ENCODE data around the gene STEEP1. TPM values are rescaled to one million over a fixed set of nuclear protein-coding genes. Genes with fewer than 3 reads are reported as not detected.

Gene STEEP1
- 28.1 TPM for polyA plus RNA-seq (2012; ENCODE audit: insufficient read depth, insufficient read length)

DNA sequence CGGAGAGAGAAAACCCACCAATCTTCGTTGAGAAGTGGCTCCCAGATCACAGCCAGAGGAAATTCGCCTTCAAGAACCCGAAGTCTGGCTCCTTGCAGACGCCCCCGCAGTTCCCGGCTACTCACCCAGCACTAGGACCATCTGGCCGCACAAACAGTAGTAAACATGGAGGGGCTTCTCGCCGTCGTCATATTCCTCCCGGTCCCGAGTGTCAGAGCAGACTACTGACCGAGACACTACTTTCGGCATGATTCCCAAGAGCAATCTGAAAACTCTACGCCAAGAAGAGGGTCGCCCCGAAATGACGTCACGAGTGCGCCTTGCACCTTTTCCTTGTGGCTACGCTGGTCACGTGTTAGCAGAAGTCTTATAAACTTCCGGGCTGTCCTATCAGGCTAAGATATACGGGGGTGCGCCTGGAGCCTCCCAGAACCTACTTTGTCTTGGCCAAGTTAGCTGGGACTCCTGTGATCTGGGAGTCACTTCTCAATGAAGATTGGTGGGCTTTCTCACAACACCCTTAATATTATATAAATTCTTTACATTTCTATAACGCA, at the start of gene STEEP1:
Gene STEEP1 (minus strand): TSS at position 303 of the 557 bp plus-strand sequence. CDS start 54 bp downstream, at position 249.
- H3K4me3 ChIP-seq (ENCODE audit: low read length) = peak within 1 kb of the TSS; percentile 72
- peak; percentile 93 for DNase-seq (ENCODE audit: low read depth, low spot score)

- no peak overlapping the region for H3K4me3 ChIP-seq (ENCODE audit: low read length)
- no peak for DNase-seq (ENCODE audit: low read depth, low spot score)
Observed at GRCh38 chrX:119614776-119615175, 49.6 kb upstream of the STEEP1 start.

DNA sequence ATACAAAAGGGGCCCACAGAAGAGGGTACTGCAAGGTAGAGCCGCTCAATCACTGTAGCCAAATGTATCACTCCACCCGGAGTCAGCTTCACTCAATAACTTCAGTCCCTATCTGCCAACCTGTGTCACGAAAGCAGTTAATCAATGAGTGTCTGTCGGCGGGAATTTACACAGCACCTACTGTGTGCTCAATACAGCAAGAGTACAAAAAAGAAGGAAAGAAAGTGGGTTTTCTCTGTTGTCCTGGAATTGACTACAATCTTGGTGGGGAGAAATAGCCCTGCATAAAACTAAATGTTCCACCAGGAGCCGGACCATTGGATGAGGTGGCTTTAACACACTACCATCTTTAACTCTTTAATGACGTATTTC, 41.8 kb upstream of the STEEP1 start:
- DNase-seq (ENCODE audit: low read depth, low spot score) = no peak
- H3K4me3 ChIP-seq (ENCODE audit: low read length) = peak overlapping the region; percentile 79; the same call in 1 of the 2 replicates

DNA sequence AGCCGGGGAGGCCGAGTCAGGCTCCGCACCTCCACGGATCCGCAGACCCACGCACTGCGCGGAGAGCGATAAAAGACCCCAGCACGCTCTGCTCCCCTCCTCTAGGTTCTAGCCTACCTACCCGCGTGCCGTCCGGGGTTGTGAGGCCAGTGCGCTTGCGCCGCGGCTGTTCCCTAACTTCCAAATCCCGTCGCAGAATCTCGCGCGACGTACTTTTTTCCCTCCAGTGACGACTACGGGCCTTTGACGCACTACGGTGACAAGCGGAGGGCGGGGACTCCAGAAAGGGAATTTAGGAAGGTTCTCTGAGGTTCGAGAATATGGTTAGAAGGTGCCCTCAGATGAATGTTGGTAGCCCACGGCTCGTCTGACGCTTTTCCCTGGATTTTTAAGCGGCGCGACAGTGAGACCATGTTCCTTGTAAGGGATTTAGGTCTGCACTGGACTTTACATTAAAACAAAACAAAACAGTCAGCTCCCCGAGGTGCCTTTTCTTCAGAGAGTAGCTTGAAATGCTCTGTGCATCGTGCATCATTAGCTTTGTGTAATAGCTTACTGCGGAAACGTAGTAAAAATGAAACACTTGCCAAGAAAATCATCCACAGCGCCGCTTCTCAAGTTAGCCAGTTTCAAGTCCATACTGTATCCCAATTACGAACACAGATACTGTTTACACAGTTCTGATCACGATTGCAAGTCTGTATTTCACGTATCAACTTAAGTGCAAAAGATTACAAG, 41.2 kb upstream of the STEEP1 start, which contains the start of gene NKRF:
Gene NKRF (minus strand): TSS at position 145 of the 738 bp plus-strand sequence.
- H3K4me3 ChIP-seq (ENCODE audit: low read length) = peak within 1 kb of the TSS; percentile 79
- DNase-seq (ENCODE audit: low read depth, low spot score) = peak; percentile 87

- no peak for DNase-seq (ENCODE audit: low read depth, low spot score)
- peak overlapping the region; percentile 79 for H3K4me3 ChIP-seq (ENCODE audit: low read length)
Observed at GRCh38 chrX:119605464-119606279, 40.5 kb upstream of the STEEP1 start.

- no peak for DNase-seq (ENCODE audit: low read depth, low spot score)
- peak overlapping the region; percentile 79 for H3K4me3 ChIP-seq (ENCODE audit: low read length)
Observed at GRCh38 chrX:119604766-119605463, 39.7 kb upstream of the STEEP1 start.

DNA sequence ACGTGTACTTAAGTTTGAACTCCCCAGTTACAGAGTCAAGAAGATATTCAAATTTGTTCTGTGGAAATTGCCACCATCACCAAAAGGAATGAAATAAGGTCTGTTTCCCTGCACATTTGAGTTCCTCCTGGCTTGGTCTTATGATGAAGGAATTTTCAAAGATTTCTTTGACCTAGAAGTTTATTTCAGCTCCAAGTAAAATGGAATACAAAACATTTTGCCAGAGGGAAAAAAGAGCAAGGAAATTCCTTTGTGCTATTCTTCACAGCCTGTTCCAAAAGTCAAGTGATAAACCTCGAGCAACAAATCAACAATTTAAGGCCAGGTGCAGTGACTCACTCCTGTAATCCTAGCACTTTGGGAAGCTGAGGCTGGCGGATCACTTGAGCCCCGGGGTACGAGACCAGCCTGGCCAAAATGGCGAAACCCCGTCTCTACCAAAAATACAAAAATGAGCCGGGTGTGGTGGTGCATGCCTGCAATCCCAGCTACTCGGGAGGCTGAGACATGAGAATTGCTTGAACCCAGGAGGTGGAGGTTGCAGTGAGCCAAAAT, 37.6 kb upstream of the STEEP1 start:
- H3K4me3 ChIP-seq (ENCODE audit: low read length) = no peak overlapping the region
- no peak for DNase-seq (ENCODE audit: low read depth, low spot score)

DNA sequence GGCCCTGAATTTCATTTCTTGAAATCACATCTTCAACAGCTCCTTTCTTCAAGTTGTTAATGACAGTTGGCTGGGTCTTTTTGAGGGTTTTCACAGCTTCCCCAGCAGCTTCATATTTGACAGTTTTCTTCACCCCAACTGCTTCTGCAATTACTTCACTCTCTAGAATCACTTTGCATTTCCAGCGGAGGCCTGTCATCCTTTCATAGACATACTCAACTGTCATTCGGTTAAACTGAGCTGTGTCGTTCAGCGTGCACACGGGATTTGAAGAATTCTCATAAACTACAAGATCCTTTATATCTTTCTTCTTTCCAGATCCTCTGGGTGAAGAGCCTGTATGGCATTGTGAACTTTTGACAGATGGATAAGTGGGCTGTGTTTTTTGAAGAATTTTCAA, 24.6 kb upstream of the STEEP1 start:
- DNase-seq (ENCODE audit: low read depth, low spot score) = no peak
- H3K4me3 ChIP-seq (ENCODE audit: low read length) = no peak overlapping the region

DNA sequence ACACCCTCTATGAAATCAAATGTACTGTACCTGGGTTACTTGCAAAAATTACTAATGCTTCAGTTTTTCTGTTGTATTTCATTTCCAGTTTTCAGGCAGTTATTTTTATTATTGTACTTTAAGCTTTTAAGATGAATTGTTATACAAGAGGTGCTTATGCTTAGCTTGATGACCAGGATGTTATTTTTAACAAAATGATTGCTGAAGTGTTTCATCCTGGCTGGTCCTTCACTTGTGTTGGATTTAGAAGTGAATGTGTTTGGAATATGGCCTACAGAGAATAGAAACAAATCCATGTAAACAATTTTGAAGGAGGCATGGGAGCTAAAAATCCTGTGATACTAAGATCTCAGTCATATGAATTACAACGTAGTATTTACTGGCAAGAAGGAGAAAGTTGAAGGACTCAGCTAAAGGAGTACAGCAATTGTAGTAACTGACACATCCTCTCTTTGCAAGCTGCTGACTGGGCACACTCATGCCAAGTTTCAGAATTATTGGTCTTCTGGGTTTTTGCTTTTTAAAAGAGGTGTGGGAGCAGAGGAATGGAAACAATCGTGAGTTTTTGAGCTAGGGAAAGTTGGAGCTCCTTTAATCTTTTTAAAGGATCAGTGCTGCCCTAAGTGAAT, 18.3 kb upstream of the STEEP1 start:
- no peak overlapping the region for H3K4me3 ChIP-seq (ENCODE audit: low read length)
- DNase-seq (ENCODE audit: low read depth, low spot score) = no peak

DNA sequence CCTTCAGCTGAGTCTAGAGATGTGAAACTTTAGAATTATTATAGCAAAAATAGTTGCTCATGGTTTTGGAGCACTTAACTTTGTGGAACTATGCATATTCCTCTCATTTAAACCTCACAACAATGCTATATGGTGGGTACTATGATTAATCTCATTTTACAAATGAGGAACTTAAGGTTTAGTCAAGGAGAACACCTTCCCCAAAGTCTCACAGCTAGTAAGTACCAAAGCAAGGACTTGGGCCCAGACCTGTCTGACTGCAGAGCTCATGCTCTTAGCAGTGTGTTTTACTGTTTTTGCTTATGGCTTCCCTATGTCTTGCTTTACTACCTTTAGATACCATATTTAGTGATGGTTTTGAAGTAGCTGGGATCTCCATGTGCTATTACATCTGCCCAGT, 14.2 kb upstream of the STEEP1 start:
- no peak overlapping the region for H3K4me3 ChIP-seq (ENCODE audit: low read length)
- no peak for DNase-seq (ENCODE audit: low read depth, low spot score)

DNA sequence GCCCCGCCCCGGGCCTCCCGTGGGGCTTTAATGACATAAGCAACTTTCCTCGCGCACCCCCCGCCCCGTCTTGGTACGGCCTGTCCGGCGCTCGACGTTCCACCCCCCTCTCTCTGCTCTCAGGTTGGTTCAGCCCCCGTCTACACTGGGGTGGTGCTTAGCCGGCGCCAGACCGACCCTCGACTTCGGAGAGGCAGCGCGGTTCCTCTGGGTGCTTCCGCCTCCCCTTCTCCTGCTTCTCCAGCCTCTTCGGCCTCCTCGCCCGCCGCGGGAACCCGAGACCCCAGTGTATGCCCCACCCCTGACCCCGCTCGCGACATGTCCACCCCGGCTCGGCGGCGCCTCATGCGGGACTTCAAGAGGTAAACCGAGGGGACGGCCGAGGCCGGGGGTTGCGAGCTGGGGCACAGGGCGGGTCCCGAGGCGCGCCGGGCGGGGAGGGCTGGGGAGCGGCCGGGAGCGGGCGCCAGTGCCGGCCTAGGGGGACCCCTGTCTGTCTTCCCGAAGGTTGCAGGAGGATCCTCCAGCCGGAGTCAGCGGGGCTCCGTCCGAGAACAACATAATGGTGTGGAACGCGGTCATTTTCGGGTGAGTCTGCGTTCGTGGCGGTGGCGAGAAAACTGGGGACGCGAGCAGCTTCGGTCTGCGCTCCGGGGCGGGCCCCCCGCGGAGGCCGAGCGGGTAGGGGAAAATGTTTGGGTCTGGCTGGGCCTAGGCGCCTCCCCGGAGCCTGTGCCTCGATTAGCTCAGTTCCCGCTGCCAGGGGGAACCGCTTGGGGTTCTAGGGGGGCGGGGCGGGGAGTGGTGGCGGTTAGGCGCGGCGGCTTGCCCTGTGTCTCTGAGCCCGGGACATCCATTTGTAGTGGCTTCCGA, 9.4 kb upstream of the STEEP1 start, which contains the start of gene UBE2A:
Gene UBE2A (plus strand): TSS at position 170 of the 873 bp plus-strand sequence. CDS start 149 bp downstream, at position 319.
- peak within 1 kb of the TSS; percentile 69 for H3K4me3 ChIP-seq (ENCODE audit: low read length)
- peak; percentile 90 for DNase-seq (ENCODE audit: low read depth, low spot score)

GRCh38 chrX:119573840-119574393, 8.7 kb upstream of the STEEP1 start:
- peak; percentile 6 for DNase-seq (ENCODE audit: low read depth, low spot score)
- H3K4me3 ChIP-seq (ENCODE audit: low read length) = peak overlapping the region; percentile 69

DNA sequence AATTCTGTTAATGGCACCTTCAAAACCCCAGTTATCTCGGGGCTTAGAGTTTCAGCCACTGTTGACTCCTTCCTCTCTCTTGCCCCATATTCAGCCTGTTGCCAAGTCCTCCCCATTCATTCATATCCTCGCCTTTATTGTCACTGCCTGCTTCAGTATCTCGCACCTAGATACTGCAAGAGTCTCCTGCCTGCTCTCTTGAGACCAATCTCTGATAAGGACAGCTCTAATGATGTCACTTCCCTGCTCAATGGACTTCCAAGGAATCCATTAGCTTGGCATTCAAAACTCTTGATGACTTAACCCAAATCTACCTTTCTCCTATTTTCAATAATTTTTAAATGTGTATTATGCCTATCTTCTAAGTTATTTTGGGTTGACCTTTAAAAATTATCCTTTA, 8.0 kb upstream of the STEEP1 start:
- H3K4me3 ChIP-seq (ENCODE audit: low read length) = peak overlapping the region; percentile 69
- DNase-seq (ENCODE audit: low read depth, low spot score) = no peak

DNA sequence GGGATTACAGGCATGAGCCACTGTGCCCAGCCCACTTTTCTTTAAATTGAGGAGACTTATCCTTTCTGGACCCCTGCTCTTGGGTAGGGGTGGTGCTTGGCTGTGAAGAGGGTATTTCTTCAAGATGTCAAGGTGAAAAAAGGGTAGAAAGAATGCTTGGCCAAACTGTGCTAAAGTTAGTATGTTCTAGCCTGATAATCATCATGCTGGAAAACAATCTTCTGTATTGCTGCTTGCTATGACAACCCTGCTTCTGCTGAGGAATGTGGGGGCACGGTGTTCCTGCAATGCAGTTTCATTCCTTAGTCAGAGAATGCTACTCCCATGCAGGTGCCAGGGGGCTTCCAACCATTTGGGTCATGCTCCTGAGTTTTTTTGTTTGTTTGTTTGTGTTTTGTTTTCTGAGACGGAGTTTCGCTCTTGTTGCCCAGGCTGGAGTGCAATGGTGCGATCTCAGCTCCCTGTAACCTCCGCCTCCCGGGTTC, 5.2 kb upstream of the STEEP1 start:
- no peak overlapping the region for H3K4me3 ChIP-seq (ENCODE audit: low read length)
- DNase-seq (ENCODE audit: low read depth, low spot score) = no peak

- DNase-seq (ENCODE audit: low read depth, low spot score) = no peak
- no peak overlapping the region for H3K4me3 ChIP-seq (ENCODE audit: low read length)
Observed at GRCh38 chrX:119552508-119552907, 12.7 kb downstream of the STEEP1 start.

- no peak for DNase-seq (ENCODE audit: low read depth, low spot score)
Observed at GRCh38 chrX:119549327-119550016, 15.7 kb downstream of the STEEP1 start.

GRCh38 chrX:119541188-119541587, 24.0 kb downstream of the STEEP1 start:
- no peak overlapping the region for H3K4me3 ChIP-seq (ENCODE audit: low read length)
- no peak for DNase-seq (ENCODE audit: low read depth, low spot score)

More at GRCh38 chrX:119549327-119550016, 15.7 kb downstream of the STEEP1 start:
- H3K4me3 ChIP-seq (ENCODE audit: low read length) = no peak overlapping the region
